GM18867 (cell line): ENCODE data around the gene UNC79.

Source experiments
- ATAC-seq: cut with Tn5 transposase; IDR thresholded peaks from one replicate; pipeline ENCODE4 v1.9.1; 2021; ENCODE audit warnings: mild to moderate bottlenecking, moderate library complexity; ENCODE audit not compliant: unreplicated experiment

The UNC79 gene

GRCh38 chr14:93705513-93706156 lies 274.9 kb downstream of the UNC79 start:
- ATAC-seq: no peak

- ATAC-seq: no peak
Measured at GRCh38 chr14:93706360-93706955, 275.7 kb downstream of the UNC79 start.

- no peak for ATAC-seq
Measured at GRCh38 chr14:93707475-93707874, 276.7 kb downstream of the UNC79 start.

GRCh38 chr14:93708311-93708734 lies 277.6 kb downstream of the UNC79 start:
- ATAC-seq: no peak

- ATAC-seq: no peak
Measured at GRCh38 chr14:93708800-93709199, 278.1 kb downstream of the UNC79 start.

GRCh38 chr14:93709249-93709648 lies 278.5 kb downstream of the UNC79 start:
- no peak for ATAC-seq

GRCh38 chr14:93712079-93712837 lies 281.5 kb downstream of the UNC79 start:
- no peak for ATAC-seq

- no peak for ATAC-seq
Measured at GRCh38 chr14:93712838-93713724, 282.3 kb downstream of the UNC79 start.

GRCh38 chr14:93713726-93714405 lies 283.1 kb downstream of the UNC79 start:
- ATAC-seq: no peak

GRCh38 chr14:93714605-93715004 lies 283.9 kb downstream of the UNC79 start:
- ATAC-seq: no peak

- ATAC-seq: no peak
Measured at GRCh38 chr14:93715279-93715927, 284.7 kb downstream of the UNC79 start.

- no peak for ATAC-seq
Measured at GRCh38 chr14:93716002-93716745, 285.4 kb downstream of the UNC79 start.

- ATAC-seq: no peak
Measured at GRCh38 chr14:93716746-93717667, 286.3 kb downstream of the UNC79 start.

- no peak for ATAC-seq
Measured at GRCh38 chr14:93717668-93718320, 287.1 kb downstream of the UNC79 start.

GRCh38 chr14:93719256-93719655 lies 288.5 kb downstream of the UNC79 start:
- no peak for ATAC-seq

- no peak for ATAC-seq
Measured at GRCh38 chr14:93720076-93720815, 289.5 kb downstream of the UNC79 start.

- ATAC-seq: no peak
Measured at GRCh38 chr14:93720981-93721483, 290.3 kb downstream of the UNC79 start.
